Measurements from ENCODE around the gene ELMOD3. TPM values are rescaled to one million over a fixed set of nuclear protein-coding genes. Genes with fewer than 3 reads are reported as not detected.

ELMOD3 gene
- total RNA-seq, 1 donor from 2014 or later = 7.1 TPM

DNA sequence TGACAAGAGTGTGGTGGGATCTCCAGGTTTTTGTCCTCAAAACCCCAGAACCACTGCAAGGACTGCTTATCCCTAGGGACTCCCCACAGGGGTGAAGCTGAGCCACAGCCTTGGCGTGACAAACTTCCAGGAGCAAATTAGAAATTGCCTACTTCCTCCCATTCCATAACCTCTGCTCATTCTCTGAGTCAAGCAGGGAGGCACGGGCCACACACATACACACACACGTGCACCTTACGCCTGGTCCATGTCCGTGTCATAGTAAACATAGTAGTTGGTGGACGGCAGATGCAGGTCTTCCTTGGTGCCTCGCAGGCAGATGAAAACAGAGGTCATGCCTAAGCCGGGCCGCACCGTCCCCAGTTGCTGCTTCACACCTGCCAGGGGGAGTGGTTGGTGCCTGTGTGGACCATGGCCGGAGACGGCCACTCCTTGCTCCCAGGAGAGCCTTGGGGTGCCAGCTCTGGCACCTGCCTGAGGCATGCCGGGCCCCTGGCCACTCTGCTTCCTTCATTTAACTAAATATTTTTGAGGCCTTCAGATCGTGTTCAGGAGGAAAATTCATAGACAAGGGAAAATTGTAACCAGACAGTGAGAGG, 10.1 kb upstream of the ELMOD3 start:
- intact Hi-C loops (cut with DNase I) = no loop called here
- H3K36me3 ChIP-seq = peaks cover 33 to 52% of the 10 kb centered on the region in 2 donors
- TF ChIP-seq, protein P1, sequence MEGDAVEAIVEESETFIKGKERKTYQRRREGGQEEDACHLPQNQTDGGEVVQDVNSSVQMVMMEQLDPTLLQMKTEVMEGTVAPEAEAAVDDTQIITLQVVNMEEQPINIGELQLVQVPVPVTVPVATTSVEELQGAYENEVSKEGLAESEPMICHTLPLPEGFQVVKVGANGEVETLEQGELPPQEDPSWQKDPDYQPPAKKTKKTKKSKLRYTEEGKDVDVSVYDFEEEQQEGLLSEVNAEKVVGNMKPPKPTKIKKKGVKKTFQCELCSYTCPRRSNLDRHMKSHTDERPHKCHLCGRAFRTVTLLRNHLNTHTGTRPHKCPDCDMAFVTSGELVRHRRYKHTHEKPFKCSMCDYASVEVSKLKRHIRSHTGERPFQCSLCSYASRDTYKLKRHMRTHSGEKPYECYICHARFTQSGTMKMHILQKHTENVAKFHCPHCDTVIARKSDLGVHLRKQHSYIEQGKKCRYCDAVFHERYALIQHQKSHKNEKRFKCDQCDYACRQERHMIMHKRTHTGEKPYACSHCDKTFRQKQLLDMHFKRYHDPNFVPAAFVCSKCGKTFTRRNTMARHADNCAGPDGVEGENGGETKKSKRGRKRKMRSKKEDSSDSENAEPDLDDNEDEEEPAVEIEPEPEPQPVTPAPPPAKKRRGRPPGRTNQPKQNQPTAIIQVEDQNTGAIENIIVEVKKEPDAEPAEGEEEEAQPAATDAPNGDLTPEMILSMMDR (IDR thresholded peaks at IDR 0.05) = no peak

DNA sequence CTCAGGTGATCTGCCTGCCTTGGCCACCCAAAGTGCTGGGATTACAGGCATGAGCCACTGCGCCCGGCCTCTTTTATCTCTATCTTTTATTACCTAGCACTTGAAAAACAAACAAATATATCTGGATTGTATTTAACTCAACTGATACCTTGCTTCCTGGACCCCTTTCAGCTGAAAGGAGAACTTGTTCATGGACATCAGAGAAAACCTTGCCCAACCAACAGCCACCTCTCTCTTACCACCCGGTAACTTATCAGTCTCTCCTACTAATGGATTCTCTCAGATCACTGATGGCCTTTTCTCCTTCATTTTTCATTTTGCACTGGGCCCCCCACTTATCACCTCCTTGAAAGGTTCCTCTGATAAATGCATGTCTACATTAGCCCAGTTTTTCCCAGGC, 7.0 kb upstream of the ELMOD3 start:
- no peak for DNase-seq (ENCODE audit: low spot score in 2 of 2)
- Histone ChIP-seq H3K27me3 (no peaks in the 10 kb centered on the region), H3K4me3 (no peak overlapping the region), H3K27ac (no peak overlapping the region), H3K36me3 (peaks cover 50 to 71% of the 10 kb centered on the region in 2 donors), H3K4me1 (no peaks in the 10 kb centered on the region), H3K9me3 (no peaks in the 10 kb centered on the region)
- intact Hi-C loops (cut with DNase I) = no loop called here
- TF ChIP-seq, protein P1 (IDR thresholded peaks at IDR 0.05) = no peak

More for the DNA sequence above, 10.1 kb upstream of the ELMOD3 start:
- Histone ChIP-seq H3K27me3 (no peaks in the 10 kb centered on the region), H3K27ac (no peak overlapping the region), H3K4me1 (peaks cover 0 to 6% of the 10 kb centered on the region in 2 donors), H3K9me3 (no peaks in the 10 kb centered on the region), H3K4me3 (no peak overlapping the region)
- no peak for DNase-seq (ENCODE audit: low spot score in 2 of 2)

DNA sequence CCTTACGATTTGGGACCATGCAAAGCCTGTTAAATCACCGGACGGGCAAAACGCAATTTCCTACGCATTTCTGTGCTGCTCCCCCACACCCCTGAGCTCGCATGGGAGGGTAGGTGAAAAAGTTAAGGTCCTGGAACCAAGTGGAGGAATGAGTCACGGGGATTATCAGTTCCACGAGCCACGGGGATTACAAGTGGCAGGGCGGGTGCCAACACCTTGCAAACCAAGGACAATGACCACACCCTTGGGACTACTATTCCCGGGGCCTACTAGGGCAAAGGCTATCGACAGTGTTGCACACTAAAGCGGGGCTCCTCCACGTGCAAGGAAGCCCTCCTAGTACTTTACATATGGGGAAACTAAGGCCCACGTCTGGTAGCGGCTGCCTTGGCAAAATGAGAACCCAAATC, 688 bp upstream of the ELMOD3 start:
- intact Hi-C loops (cut with DNase I) = loop anchor here (1.0 to 2.0 kb wide), 2 partner anchors 26 to 65 kb away; partner anchors contain the start of gene SH2D6
- Histone ChIP-seq H3K27me3 (no peaks in the 10 kb centered on the region), H3K36me3 (peaks cover 24 to 30% of the 10 kb centered on the region in 2 donors), H3K9me3 (no peaks in the 10 kb centered on the region), H3K4me3 (peak overlapping the region; percentile 81 to 83), H3K4me1 (peaks cover 11 to 13% of the 10 kb centered on the region in 2 donors), H3K27ac (peak overlapping the region; percentile 56 to 69)
- peak in 1 of 2 donors; percentile 75 for DNase-seq (ENCODE audit: low spot score in 2 of 2)
- TF ChIP-seq, protein P1 (IDR thresholded peaks at IDR 0.05) = no peak

DNA sequence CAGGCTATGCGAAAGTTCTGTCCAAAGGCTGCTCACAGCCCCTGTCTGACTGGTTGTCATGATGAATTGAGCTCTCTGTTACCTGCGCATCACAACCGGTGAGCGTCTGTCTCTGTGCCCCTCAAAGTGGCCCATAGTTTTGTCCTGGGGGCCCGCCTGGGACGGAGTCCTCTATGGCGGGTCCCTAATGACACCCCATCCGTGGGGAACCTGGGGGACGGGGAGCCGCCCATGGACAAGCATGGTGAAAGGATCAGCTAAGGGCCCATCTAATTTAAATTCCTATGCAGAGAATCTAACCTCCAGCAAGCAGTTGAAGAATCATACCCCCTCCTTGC, 473 bp downstream of the ELMOD3 start:
- Histone ChIP-seq H3K4me3 (peak overlapping the region; percentile 81 to 83), H3K27ac (peak overlapping the region; percentile 80 to 91), H3K36me3 (peaks cover 12 to 25% of the 10 kb centered on the region in 2 donors), H3K9me3 (no peaks in the 10 kb centered on the region), H3K4me1 (peaks cover 11 to 13% of the 10 kb centered on the region in 2 donors), H3K27me3 (no peaks in the 10 kb centered on the region)
- TF ChIP-seq, protein P1 (IDR thresholded peaks at IDR 0.05) = no peak
- DNase-seq (ENCODE audit: low spot score in 2 of 2) = no peak
- intact Hi-C loops (cut with DNase I) = loop anchor here (2.0 kb wide), 1 partner anchor 64 kb away; the partner anchor contains the start of gene SH2D6

DNA sequence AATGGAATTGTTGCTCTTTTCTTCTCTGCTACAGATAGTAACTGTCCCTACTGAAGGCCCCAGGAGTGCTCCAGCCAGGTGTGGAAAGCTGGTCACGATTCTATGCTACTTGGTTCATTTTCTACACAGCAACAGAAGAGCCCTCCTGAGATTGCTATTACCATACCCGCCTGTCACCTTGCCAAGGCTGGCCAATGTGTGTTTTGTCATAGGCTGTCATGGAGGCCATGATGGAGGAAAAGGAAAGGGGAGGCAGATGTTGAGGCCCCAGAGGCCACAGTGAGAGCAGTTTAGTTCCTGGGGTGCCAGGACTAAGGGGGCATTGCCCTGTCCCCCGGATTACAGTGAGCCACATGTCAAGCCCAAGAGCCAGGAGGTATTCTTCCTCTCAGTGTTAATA, 952 bp downstream of the ELMOD3 start:
- TF ChIP-seq, protein P1 (IDR thresholded peaks at IDR 0.05) = no peak
- H3K4me3 ChIP-seq = peak overlapping the region; percentile 81 to 83
- H3K9me3 ChIP-seq = no peaks in the 10 kb centered on the region
- H3K36me3 ChIP-seq = peaks cover 9 to 20% of the 10 kb centered on the region in 2 donors
- peaks cover 11 to 13% of the 10 kb centered on the region in 2 donors for H3K4me1 ChIP-seq
- H3K27ac ChIP-seq = no peak overlapping the region
- DNase-seq (ENCODE audit: low spot score in 2 of 2) = no peak
- no peaks in the 10 kb centered on the region for H3K27me3 ChIP-seq
- intact Hi-C loops (cut with DNase I) = loop anchor here (2.0 kb wide), 1 partner anchor 63 kb away; the partner anchor contains the start of gene SH2D6

Data from ascending aorta (tissue), 2 donors.